Right atrium auricular region (tissue), 2 donors: ENCODE data around the gene MFSD6. TPM values are rescaled to one million over a fixed set of nuclear protein-coding genes. Genes with fewer than 3 reads are reported as not detected.
"Not testable (repeated sequence)": the region's sequence is repeated elsewhere in the genome, so short reads cannot be mapped to it uniquely, and the experiment has no call there.

ENCODE experiments used
- DNase-seq: peaks from one replicate; pipeline ENCODE4 v3.0.0-alpha.2; 2019; ENCODE audit warnings: low spot score
- H3K27ac ChIP-seq, 2 donors: fragments of 200-600 bp; sonication (generic); 1 replicate in 1 of 2; 2 replicates in 1 of 2; pipeline ENCODE4 v1.5.1; 2016 to 2019
- H3K27me3 ChIP-seq, 2 donors: fragments of 200-600 bp; sonication (generic); one replicate each; pipeline versions ENCODE4 v1.5.1 to v1.6.0; 2017 to 2019
- H3K36me3 ChIP-seq: fragments of 200-600 bp; sonication (generic); one replicate; pipeline ENCODE4 v1.5.1; 2016
- H3K4me1 ChIP-seq, 2 donors: fragments of 200-600 bp; sonication (generic); one replicate each; pipeline versions ENCODE4 v1.5.1 to v1.6.0; 2017 to 2019
- H3K4me3 ChIP-seq, 2 donors: fragments of 200-600 bp; sonication (generic); 1 replicate in 1 of 2; 2 replicates in 1 of 2; pipeline ENCODE4 v1.5.1; 2017 to 2019; ENCODE audit warnings: mild to moderate bottlenecking in 1 of 2, moderate library complexity in 1 of 2
- H3K9me3 ChIP-seq, 2 donors: fragments of 200-600 bp; sonication (generic); one replicate each; pipeline ENCODE4 v1.5.1; 2019
- CTCF ChIP-seq, 2 donors: fragments of 200-600 bp; sonication (generic); IDR thresholded peaks; one replicate each; pipeline ENCODE4 v1.5.1; 2019; ENCODE audit warnings: antibody characterized with exemption in 2 of 2
- total RNA-seq, 2 donors: library from RNA; depleted of rRNA; stranded (reverse); fragments of >200 nt; gene quantifications; one replicate each; pipeline ENCODE4 v1.1.0, GENCODE V29; 2016

Gene MFSD6
- total RNA-seq, 2 donors from 2014 or later, result 57.2 to 72.7 TPM

DNA sequence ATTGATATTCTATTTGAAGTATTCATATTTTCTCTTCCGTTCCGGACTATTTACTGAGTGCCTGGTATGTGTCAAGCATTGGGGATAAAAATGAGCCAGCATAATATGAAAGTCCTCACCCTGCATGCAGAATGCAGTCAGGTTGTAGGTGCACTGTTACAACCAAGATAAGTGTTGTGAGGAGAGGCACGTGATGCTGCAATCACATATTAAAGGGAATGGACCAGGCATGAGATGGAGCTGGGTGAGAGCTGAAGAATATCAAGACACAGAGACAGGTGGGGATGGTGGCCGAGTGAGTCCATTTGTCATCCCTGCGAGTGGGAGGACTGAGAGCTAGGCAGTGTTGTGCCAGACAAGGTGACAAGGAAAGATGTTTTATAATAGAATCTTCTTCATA, 52.3 kb downstream of the MFSD6 start:
- H3K4me3 ChIP-seq, result no peak overlapping the region
- H3K36me3 ChIP-seq, result no peaks in the 10 kb centered on the region
- no peaks in the 10 kb centered on the region for H3K27me3 ChIP-seq
- TF ChIP-seq CTCF (IDR thresholded peaks at IDR 0.05), result no peak
- H3K27ac ChIP-seq, result no peak overlapping the region
- H3K9me3 ChIP-seq, result no peaks in the 10 kb centered on the region
- peaks cover 0 to 13% of the 10 kb centered on the region in 2 donors for H3K4me1 ChIP-seq
- DNase-seq, result no peak

- peaks cover 0 to 20% of the 10 kb centered on the region in 2 donors for H3K4me1 ChIP-seq
- no peak overlapping the region for H3K4me3 ChIP-seq
- no peak for DNase-seq
- H3K36me3 ChIP-seq, result no peaks in the 10 kb centered on the region
- no peaks in the 10 kb centered on the region for H3K9me3 ChIP-seq
- no peaks in the 10 kb centered on the region for H3K27me3 ChIP-seq
- TF ChIP-seq CTCF (IDR thresholded peaks at IDR 0.05), result no peak
- no peak overlapping the region for H3K27ac ChIP-seq
These were observed 54.0 kb downstream of the MFSD6 start for GRCh38 chr2:190462181-190462580.

DNA sequence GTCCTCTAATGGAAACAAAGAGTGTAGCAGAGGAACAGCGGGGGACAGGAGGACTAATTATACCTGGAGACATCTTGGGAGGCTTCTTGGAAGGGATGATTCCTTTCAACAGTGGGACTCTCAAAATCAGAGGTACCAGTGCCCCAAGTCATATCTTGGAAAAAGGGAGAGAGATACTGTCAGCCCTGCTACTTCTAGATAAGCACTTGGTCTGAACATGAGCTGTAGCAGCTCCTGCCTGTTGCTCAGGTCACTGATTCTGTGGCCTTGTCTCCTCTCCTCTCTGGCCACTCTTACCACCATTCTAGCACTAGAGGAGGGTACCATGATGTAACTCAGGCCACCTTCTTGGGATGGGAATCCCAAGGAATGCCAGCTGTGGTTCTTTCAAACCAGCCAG, 54.5 kb downstream of the MFSD6 start:
- H3K4me3 ChIP-seq, result no peak overlapping the region
- no peaks in the 10 kb centered on the region for H3K27me3 ChIP-seq
- DNase-seq, result no peak
- no peaks in the 10 kb centered on the region for H3K36me3 ChIP-seq
- no peaks in the 10 kb centered on the region for H3K9me3 ChIP-seq
- peaks cover 0 to 25% of the 10 kb centered on the region in 2 donors for H3K4me1 ChIP-seq
- TF ChIP-seq CTCF (IDR thresholded peaks at IDR 0.05), result no peak
- no peak overlapping the region for H3K27ac ChIP-seq

DNA sequence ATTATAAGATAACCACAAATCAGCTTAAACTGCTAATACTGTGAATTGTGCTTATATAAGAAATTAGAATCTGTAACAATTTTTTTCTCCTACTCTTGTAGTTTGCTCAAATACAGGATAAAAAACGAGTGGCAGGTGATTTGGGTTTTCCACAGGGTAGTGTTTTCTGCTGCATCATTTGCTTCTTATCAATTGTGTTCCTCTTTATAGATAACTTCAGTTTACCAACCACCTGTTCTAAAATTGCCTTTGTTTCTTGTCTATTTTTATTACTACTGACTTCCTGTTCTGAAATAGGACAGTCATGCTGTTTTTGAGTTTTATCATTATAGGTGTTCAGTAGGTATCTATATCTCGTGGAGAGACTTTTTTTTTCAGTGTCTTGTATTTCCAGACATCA, 56.9 kb downstream of the MFSD6 start:
- H3K36me3 ChIP-seq, result no peaks in the 10 kb centered on the region
- DNase-seq, result no peak
- H3K4me3 ChIP-seq, result no peak overlapping the region
- H3K9me3 ChIP-seq, result no peaks in the 10 kb centered on the region
- no peaks in the 10 kb centered on the region for H3K27me3 ChIP-seq
- H3K4me1 ChIP-seq, result peaks cover 0 to 39% of the 10 kb centered on the region in 2 donors
- TF ChIP-seq CTCF (IDR thresholded peaks at IDR 0.05), result no peak
- H3K27ac ChIP-seq, result no peak overlapping the region

GRCh38 chr2:190466819-190467446, 58.8 kb downstream of the MFSD6 start:
- no peak for DNase-seq
- TF ChIP-seq CTCF (IDR thresholded peaks at IDR 0.05), result no peak
- H3K27me3 ChIP-seq, result no peaks in the 10 kb centered on the region
- H3K27ac ChIP-seq, result peak overlapping the region; percentile 72 to 88
- H3K9me3 ChIP-seq, result no peaks in the 10 kb centered on the region
- no peaks in the 10 kb centered on the region for H3K36me3 ChIP-seq
- H3K4me3 ChIP-seq, result no peak overlapping the region
- H3K4me1 ChIP-seq, result peaks cover 0 to 34% of the 10 kb centered on the region in 2 donors

DNA sequence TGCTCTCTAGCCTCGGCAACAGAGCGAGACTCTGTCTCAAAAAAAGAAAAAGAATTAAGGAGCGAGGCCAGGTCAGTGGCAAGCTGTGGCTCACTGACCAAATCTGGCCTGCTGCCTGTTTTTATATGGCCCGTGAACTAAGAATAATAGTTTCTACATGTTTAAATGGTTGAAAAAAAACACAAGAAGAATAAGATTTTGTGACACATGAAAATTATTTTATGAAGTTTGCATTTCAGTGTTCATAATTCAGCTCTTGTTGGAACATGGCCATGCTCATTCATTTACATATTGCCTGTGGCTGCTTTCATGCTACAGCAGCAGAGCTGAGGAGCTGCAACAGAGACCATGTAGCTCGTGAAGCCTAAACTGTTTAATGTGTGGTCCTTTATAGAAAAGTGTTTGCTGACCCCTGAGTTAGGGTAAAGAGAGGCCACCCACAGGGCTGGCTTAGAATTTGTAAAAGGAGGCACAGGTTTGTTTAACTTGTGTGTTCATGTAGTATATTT, 59.5 kb downstream of the MFSD6 start:
- no peak for DNase-seq
- Histone ChIP-seq H3K4me3 (no peak overlapping the region), H3K36me3 (no peaks in the 10 kb centered on the region), H3K4me1 (peaks cover 0 to 34% of the 10 kb centered on the region in 2 donors), H3K27ac (peak overlapping the region; percentile 72 to 88), H3K9me3 (no peaks in the 10 kb centered on the region), H3K27me3 (no peaks in the 10 kb centered on the region)
- TF ChIP-seq CTCF (IDR thresholded peaks at IDR 0.05), result no peak

DNA sequence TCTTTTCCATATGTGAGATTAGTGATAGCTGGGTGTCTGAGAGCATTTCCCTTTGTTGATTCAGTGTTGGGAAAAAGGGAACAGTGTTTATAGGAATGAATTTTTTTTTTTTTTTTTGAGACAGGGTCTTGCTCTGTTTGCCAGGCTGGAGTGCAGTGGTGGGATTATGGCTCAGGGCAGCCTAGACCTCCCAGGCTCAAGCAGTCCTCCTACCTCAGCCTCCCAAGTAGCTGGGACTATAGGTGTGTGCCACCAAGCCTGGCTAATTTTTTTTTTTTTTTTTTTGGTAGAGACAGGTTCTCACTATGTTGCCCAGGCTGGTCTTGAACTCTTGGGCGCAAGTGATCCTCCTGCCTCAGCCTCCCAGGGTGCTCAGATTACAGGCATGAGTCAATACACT, 60.2 kb downstream of the MFSD6 start:
- not testable (repeated sequence) for DNase-seq, H3K36me3 ChIP-seq, H3K27me3 ChIP-seq, H3K4me3 ChIP-seq, H3K9me3 ChIP-seq
- H3K27ac ChIP-seq, result peak overlapping the region; percentile 72 to 88
- H3K4me1 ChIP-seq, result peaks cover 0 to 34% of the 10 kb centered on the region in 2 donors
